ENCODE data around the gene PTPRZ1. TPM values are rescaled to one million over a fixed set of nuclear protein-coding genes. Genes with fewer than 3 reads are reported as not detected.

PTPRZ1 gene
- total and polyA plus RNA-seq, 2 of the 4 experiments (the other 2 are of a cell fraction): not detected

- H3K9me1 ChIP-seq (ENCODE audit: insufficient read depth, low read length): no peaks in the 10 kb centered on the region
- ChIA-PET CTCF (no interaction called here), POLR2A (ENCODE audit: unreplicated experiment) (no interaction called here)
- H3K4ac ChIP-seq (ENCODE audit: low read depth, low read length): no peak overlapping the region
- no peaks in the 10 kb centered on the region for H3K9me3 ChIP-seq (ENCODE audit: control insufficient read depth, insufficient read depth, low read length)
- TF ChIP-seq CTCF (conservative IDR thresholded peaks at IDR 0.05; ENCODE audit: low read depth, low read length) (no peak), CEBPB (IDR thresholded peaks at IDR 0.05; ENCODE audit: low read depth, low read length) (no peak), NFE2L2 (IDR thresholded peaks at IDR 0.05; ENCODE audit: low read depth, low read length) (no peak), RAD21 (IDR thresholded peaks at IDR 0.05; ENCODE audit: low read length) (no peak), RCOR1 (IDR thresholded peaks at IDR 0.05; ENCODE audit: insufficient replicate concordance, low read length) (no peak), ELK1 (IDR thresholded peaks at IDR 0.05; ENCODE audit: borderline replicate concordance, low read depth, low read length) (no peak), CHD1 (IDR thresholded peaks at IDR 0.05; ENCODE audit: low read depth, low read length) (no peak), SMC3 (IDR thresholded peaks at IDR 0.05; ENCODE audit: low read depth, low read length) (no peak), BHLHE40 (IDR thresholded peaks at IDR 0.05; ENCODE audit: low read depth, low read length) (no peak), RFX5 (IDR thresholded peaks at IDR 0.05; ENCODE audit: low read depth, low read length) (no peak)
- no peak overlapping the region for H2AK5ac ChIP-seq (ENCODE audit: low read depth, low read length)
- no peak overlapping the region for H3K23ac ChIP-seq (ENCODE audit: low read depth, low read length)
- no peak overlapping the region for H4K8ac ChIP-seq (ENCODE audit: low read depth in 2 of 2, low read length in 2 of 2)
- no peak overlapping the region for H2BK20ac ChIP-seq (ENCODE audit: low read depth, low read length)
- no peaks in the 10 kb centered on the region for H4K20me1 ChIP-seq (ENCODE audit: insufficient read depth, low read length)
- H3K79me1 ChIP-seq (ENCODE audit: low read depth in 1 of 2, low read length in 2 of 2): no peaks in the 10 kb centered on the region
- H3K27ac ChIP-seq (ENCODE audit: insufficient read depth, low read length): no peak overlapping the region
- in situ Hi-C loops (cut with MboI; ENCODE audit: low sequenced_read_pairs) (no loop called here), dilution Hi-C loops (cut with HindIII; ENCODE audit: low sequenced_read_pairs, unreplicated experiment) (no loop called here), intact Hi-C loops (cut with micrococcal nuclease) (no loop called here)
- no peak overlapping the region for H2AFZ ChIP-seq (replicated peaks; ENCODE audit: low read length, poor library complexity)
- H3K14ac ChIP-seq (replicated peaks; ENCODE audit: low read depth, low read length): no peak overlapping the region
- H2BK15ac ChIP-seq (ENCODE audit: low read depth, low read length): no peak overlapping the region
- H3K27me3 ChIP-seq (ENCODE audit: control insufficient read depth, insufficient read depth, low read length): no peaks in the 10 kb centered on the region
- no peak overlapping the region for H3K4me2 ChIP-seq (ENCODE audit: low read depth, low read length)
- H3K4me1 ChIP-seq (ENCODE audit: control insufficient read depth, insufficient read depth, low read length): no peaks in the 10 kb centered on the region
- no peak for ATAC-seq (ENCODE audit: low read depth)
- H3K9ac ChIP-seq (ENCODE audit: low read depth, low read length): no peak overlapping the region
- no peak overlapping the region for H4K91ac ChIP-seq (ENCODE audit: insufficient read depth, low read depth, low read length)
- H2BK120ac ChIP-seq (ENCODE audit: low read depth, low read length): no peak overlapping the region
- no peaks in the 10 kb centered on the region for H3K36me3 ChIP-seq (ENCODE audit: control insufficient read depth, insufficient read depth, low read length)
- no peak overlapping the region for H3K18ac ChIP-seq (ENCODE audit: low read depth, low read length)
- no peak overlapping the region for H4K5ac ChIP-seq (ENCODE audit: low read depth, low read length)
- no CpG with 5 or more reads among the region's 7 CpGs for WGBS, 2 experiments (ENCODE audit: extremely low coverage in 2 of 2, insufficient read length in 1 of 2)
- H3K4me3 ChIP-seq (ENCODE audit: insufficient read depth, low read depth, low read length): no peak overlapping the region
- no peak overlapping the region for H2AK9ac ChIP-seq (replicated peaks; ENCODE audit: low read depth, low read length, poor library complexity)
- H2BK5ac ChIP-seq (ENCODE audit: low read depth, low read length, poor library complexity, severe bottlenecking): no peak overlapping the region
- no TSS peak for BruUV-seq (replicated peaks)
- no peak for DNase-seq
- H3K56ac ChIP-seq (ENCODE audit: extremely low read depth, insufficient read depth, low read length): no peak overlapping the region
These were observed 51.6 kb downstream of the PTPRZ1 start for GRCh38 chr7:121924269-121925186.
